ENCODE results near the gene RAB5A.

GRCh38 chr3:19997502-19997901 lies 50.6 kb downstream of the RAB5A start:
- TF ChIP-seq CTCF (IDR thresholded peaks at IDR 0.05; ENCODE audit: insufficient read depth, low read length) (no peak), POLR2AphosphoS5 (IDR thresholded peaks at IDR 0.05; ENCODE audit: low read depth) (no peak), REST (IDR thresholded peaks at IDR 0.05; ENCODE audit: insufficient replicate concordance, low read depth) (no peak)
